Mesendoderm (in vitro differentiated cells): ENCODE measurements around the gene GRK4.

Experiments
- DNase-seq: peaks from one replicate; pipeline ENCODE4 v3.0.0; 2013
- H2AK5ac ChIP-seq: 2 replicates; pipeline ENCODE4 v1.6.1; 2013; ENCODE audit warnings: low read length, inconsistent platforms
- H2BK120ac ChIP-seq: 2 replicates; pipeline ENCODE4 v1.6.1; 2013; ENCODE audit warnings: low read depth, mild to moderate bottlenecking, low read length, moderate library complexity, mixed read lengths
- H2BK15ac ChIP-seq: replicated peaks from 2 replicates; pipeline ENCODE4 v1.6.1; 2013; ENCODE audit warnings: low read depth, mild to moderate bottlenecking, moderate library complexity
- H2BK5ac ChIP-seq: 2 replicates; pipeline ENCODE4 v1.6.1; 2013; ENCODE audit warnings: low read length, inconsistent platforms
- H3K18ac ChIP-seq: 2 replicates; pipeline ENCODE4 v1.6.1; 2013; ENCODE audit warnings: mild to moderate bottlenecking, low read length, mixed read lengths
- H3K23ac ChIP-seq: one replicate; pipeline ENCODE4 v1.6.1; 2013; ENCODE audit warnings: low read length
- H3K27ac ChIP-seq: 2 replicates; pipeline ENCODE4 v1.5.1; 2013; ENCODE audit warnings: low read depth, mild to moderate bottlenecking, inconsistent platforms, low read length, moderate library complexity
- H3K27me3 ChIP-seq: 2 replicates; pipeline ENCODE4 v1.6.1; 2013; ENCODE audit warnings: low read length, control low read depth, mild to moderate bottlenecking, inconsistent platforms; ENCODE audit not compliant: insufficient read depth, poor library complexity
- H3K36me3 ChIP-seq: 2 replicates; pipeline ENCODE4 v1.6.1; 2013; ENCODE audit warnings: low read length, inconsistent platforms; ENCODE audit not compliant: control insufficient read depth, insufficient read depth
- H3K4ac ChIP-seq: one replicate; pipeline ENCODE4 v1.6.1; 2013; ENCODE audit warnings: low read depth, mild to moderate bottlenecking, low read length, moderate library complexity
- H3K4me1 ChIP-seq: 2 replicates; pipeline ENCODE4 v1.6.1; 2013; ENCODE audit warnings: low read depth, low read length, inconsistent platforms; ENCODE audit not compliant: control insufficient read depth
- H3K4me2 ChIP-seq: 2 replicates; pipeline ENCODE4 v1.6.1; 2013; ENCODE audit warnings: low read length
- H3K4me3 ChIP-seq: 2 replicates; pipeline ENCODE4 v1.5.1; 2013; ENCODE audit warnings: mild to moderate bottlenecking, low read length
- H3K56ac ChIP-seq: one replicate; pipeline ENCODE4 v1.6.1; 2013; ENCODE audit warnings: low read length
- H3K79me1 ChIP-seq: 2 replicates; pipeline ENCODE4 v1.6.1; 2013; ENCODE audit warnings: low read length, inconsistent platforms
- H3K79me2 ChIP-seq: 2 replicates; pipeline ENCODE4 v1.6.1; 2013; ENCODE audit warnings: mild to moderate bottlenecking, low read length; ENCODE audit not compliant: control insufficient read depth, insufficient read depth
- H3K9ac ChIP-seq: 2 replicates; pipeline ENCODE4 v1.6.1; 2013; ENCODE audit warnings: low read length, inconsistent platforms
- H4K5ac ChIP-seq: one replicate; pipeline ENCODE4 v1.6.1; 2013; ENCODE audit warnings: low read length
- H4K8ac ChIP-seq: one replicate; pipeline ENCODE4 v1.6.1; 2013; ENCODE audit warnings: low read depth, mild to moderate bottlenecking, control low read depth, low read length, moderate library complexity
- WGBS: extraction: QIAGEN DNeasy Blood & Tissue Kit; methylation state at CpG from one replicate; pipeline ENCODE4 v1.1.7; 2013; ENCODE audit warnings: low lambda C conversion rate, missing lambda C conversion rate; ENCODE audit not compliant: insufficient coverage; ENCODE audit errors: extremely low coverage; 5-methylcytosine and 5-hydroxymethylcytosine counted together

The GRK4 gene

GRCh38 chr4:2946812-2947600, 16.4 kb upstream of the GRK4 start:
- Histone ChIP-seq H3K4me2 (no peak overlapping the region), H2AK5ac (no peak overlapping the region), H2BK15ac (no peak overlapping the region), H3K79me2 (no peaks in the 10 kb centered on the region), H3K23ac (no peak overlapping the region), H3K27me3 (no peaks in the 10 kb centered on the region), H3K79me1 (no peaks in the 10 kb centered on the region), H3K4me3 (no peak overlapping the region), H3K4ac (no peak overlapping the region), H4K5ac (no peak overlapping the region), H2BK120ac (no peak overlapping the region), H3K4me1 (no peaks in the 10 kb centered on the region), H4K8ac (no peak overlapping the region), H3K18ac (no peak overlapping the region), H3K36me3 (peaks cover 30% of the 10 kb centered on the region), H3K9ac (no peak overlapping the region), H3K56ac (no peak overlapping the region), H2BK5ac (no peak overlapping the region), H3K27ac (no peak overlapping the region)
- no peak for DNase-seq
- no CpG with 5 or more reads among the region's 19 CpGs for WGBS

- no CpG with 5 or more reads among the region's 11 CpGs for WGBS
- H3K4ac ChIP-seq: no peak overlapping the region
- H3K4me1 ChIP-seq: no peaks in the 10 kb centered on the region
- no peak overlapping the region for H3K27ac ChIP-seq
- peaks cover 31% of the 10 kb centered on the region for H3K36me3 ChIP-seq
- no peak overlapping the region for H3K18ac ChIP-seq
- no peak overlapping the region for H3K4me2 ChIP-seq
- no peak overlapping the region for H2BK5ac ChIP-seq
- H3K9ac ChIP-seq: no peak overlapping the region
- no peak overlapping the region for H2BK120ac ChIP-seq
- no peak overlapping the region for H4K5ac ChIP-seq
- H3K79me1 ChIP-seq: no peaks in the 10 kb centered on the region
- H3K56ac ChIP-seq: no peak overlapping the region
- no peak overlapping the region for H2BK15ac ChIP-seq
- DNase-seq: no peak
- H3K79me2 ChIP-seq: no peaks in the 10 kb centered on the region
- no peak overlapping the region for H4K8ac ChIP-seq
- no peak overlapping the region for H2AK5ac ChIP-seq
- H3K23ac ChIP-seq: no peak overlapping the region
- no peak overlapping the region for H3K4me3 ChIP-seq
- no peaks in the 10 kb centered on the region for H3K27me3 ChIP-seq
Observed at GRCh38 chr4:2947926-2948325, 15.4 kb upstream of the GRK4 start.

GRCh38 chr4:2948895-2949781, 14.2 kb upstream of the GRK4 start:
- H2BK120ac ChIP-seq: no peak overlapping the region
- H3K56ac ChIP-seq: no peak overlapping the region
- no peaks in the 10 kb centered on the region for H3K79me2 ChIP-seq
- no peak overlapping the region for H2BK5ac ChIP-seq
- H3K36me3 ChIP-seq: peaks cover 31% of the 10 kb centered on the region
- H3K27me3 ChIP-seq: no peaks in the 10 kb centered on the region
- no peak overlapping the region for H2BK15ac ChIP-seq
- H4K8ac ChIP-seq: no peak overlapping the region
- H4K5ac ChIP-seq: no peak overlapping the region
- no peak overlapping the region for H3K9ac ChIP-seq
- no CpG with 5 or more reads among the region's 14 CpGs for WGBS
- no peaks in the 10 kb centered on the region for H3K79me1 ChIP-seq
- H3K4me3 ChIP-seq: no peak overlapping the region
- H3K4me1 ChIP-seq: no peaks in the 10 kb centered on the region
- H3K4me2 ChIP-seq: no peak overlapping the region
- H2AK5ac ChIP-seq: no peak overlapping the region
- no peak overlapping the region for H3K27ac ChIP-seq
- H3K23ac ChIP-seq: no peak overlapping the region
- peak; percentile 62 for DNase-seq
- no peak overlapping the region for H3K4ac ChIP-seq
- no peak overlapping the region for H3K18ac ChIP-seq

GRCh38 chr4:2949782-2950125, 13.6 kb upstream of the GRK4 start:
- H3K36me3 ChIP-seq: peaks cover 31% of the 10 kb centered on the region

GRCh38 chr4:2950221-2950989, 13.0 kb upstream of the GRK4 start:
- no peak overlapping the region for H2BK15ac ChIP-seq
- no peak overlapping the region for H4K5ac ChIP-seq
- H2BK5ac ChIP-seq: no peak overlapping the region
- H3K4me3 ChIP-seq: no peak overlapping the region
- H3K9ac ChIP-seq: no peak overlapping the region
- WGBS: no CpG with 5 or more reads among the region's 16 CpGs
- no peaks in the 10 kb centered on the region for H3K4me1 ChIP-seq
- H2BK120ac ChIP-seq: no peak overlapping the region
- H3K56ac ChIP-seq: no peak overlapping the region
- no peak overlapping the region for H2AK5ac ChIP-seq
- no peak overlapping the region for H3K27ac ChIP-seq
- no peaks in the 10 kb centered on the region for H3K27me3 ChIP-seq
- DNase-seq: no peak
- H3K79me2 ChIP-seq: no peaks in the 10 kb centered on the region
- no peak overlapping the region for H3K4ac ChIP-seq
- no peak overlapping the region for H3K23ac ChIP-seq
- H3K18ac ChIP-seq: no peak overlapping the region
- peaks cover 31% of the 10 kb centered on the region for H3K36me3 ChIP-seq
- H3K79me1 ChIP-seq: no peaks in the 10 kb centered on the region
- no peak overlapping the region for H3K4me2 ChIP-seq
- H4K8ac ChIP-seq: no peak overlapping the region

More at GRCh38 chr4:2949782-2950125, 13.6 kb upstream of the GRK4 start:
- no CpG with 5 or more reads among the region's 11 CpGs for WGBS
- H3K9ac ChIP-seq: no peak overlapping the region
- H2BK120ac ChIP-seq: no peak overlapping the region
- H3K18ac ChIP-seq: no peak overlapping the region
- H3K4me2 ChIP-seq: no peak overlapping the region
- H3K4me1 ChIP-seq: no peaks in the 10 kb centered on the region
- no peak overlapping the region for H2BK15ac ChIP-seq
- no peak overlapping the region for H3K4me3 ChIP-seq
- H3K27ac ChIP-seq: no peak overlapping the region
- no peak overlapping the region for H4K8ac ChIP-seq
- no peaks in the 10 kb centered on the region for H3K79me2 ChIP-seq
- no peaks in the 10 kb centered on the region for H3K79me1 ChIP-seq
- H2BK5ac ChIP-seq: no peak overlapping the region
- no peaks in the 10 kb centered on the region for H3K27me3 ChIP-seq
- no peak overlapping the region for H3K23ac ChIP-seq
- no peak overlapping the region for H3K56ac ChIP-seq
- DNase-seq: no peak
- H2AK5ac ChIP-seq: no peak overlapping the region
- H3K4ac ChIP-seq: no peak overlapping the region
- H4K5ac ChIP-seq: no peak overlapping the region
